ENCODE measurements around the gene MBD4.
"Not testable (repeated sequence)": the region's sequence is repeated elsewhere in the genome, so short reads cannot be mapped to it uniquely, and the experiment has no call there.

DNA sequence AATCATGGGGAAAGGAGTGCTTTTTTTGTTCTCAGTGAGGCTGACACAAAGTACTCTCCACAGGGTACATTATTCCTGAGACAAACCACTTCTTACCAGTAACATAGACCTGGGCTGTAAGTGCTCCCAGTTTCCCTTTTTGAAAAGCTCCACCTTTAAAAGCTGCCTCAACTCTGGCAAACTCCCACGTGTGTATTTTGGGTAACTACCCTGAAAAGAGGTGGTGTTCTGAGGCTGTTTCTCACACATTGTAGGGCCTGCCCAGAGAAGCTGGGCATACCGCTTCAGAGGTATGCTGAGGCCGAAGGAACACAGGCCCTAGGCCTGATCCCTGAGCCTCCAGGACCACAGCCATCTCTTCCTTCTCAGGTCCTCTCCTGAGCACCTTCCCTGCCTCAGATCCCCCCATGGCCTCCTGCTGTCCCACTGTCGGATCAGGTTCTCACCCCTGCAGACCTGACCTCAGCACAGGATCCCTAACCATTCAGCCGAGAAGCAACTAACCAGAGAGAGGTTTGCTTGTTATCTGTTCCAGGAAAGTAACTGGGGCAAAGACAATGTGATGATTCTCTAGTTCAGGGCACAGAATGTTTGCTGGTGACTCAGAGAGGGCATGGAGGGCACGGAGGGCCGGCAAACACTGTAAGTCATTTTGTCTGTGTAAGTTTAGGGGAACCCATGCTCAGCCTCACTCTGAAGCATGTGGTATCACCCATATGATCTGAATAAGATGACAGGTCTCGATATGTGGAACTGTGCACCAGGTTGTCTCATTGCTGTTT, 47.5 kb downstream of the MBD4 start:
- TF ChIP-seq, protein P1, sequence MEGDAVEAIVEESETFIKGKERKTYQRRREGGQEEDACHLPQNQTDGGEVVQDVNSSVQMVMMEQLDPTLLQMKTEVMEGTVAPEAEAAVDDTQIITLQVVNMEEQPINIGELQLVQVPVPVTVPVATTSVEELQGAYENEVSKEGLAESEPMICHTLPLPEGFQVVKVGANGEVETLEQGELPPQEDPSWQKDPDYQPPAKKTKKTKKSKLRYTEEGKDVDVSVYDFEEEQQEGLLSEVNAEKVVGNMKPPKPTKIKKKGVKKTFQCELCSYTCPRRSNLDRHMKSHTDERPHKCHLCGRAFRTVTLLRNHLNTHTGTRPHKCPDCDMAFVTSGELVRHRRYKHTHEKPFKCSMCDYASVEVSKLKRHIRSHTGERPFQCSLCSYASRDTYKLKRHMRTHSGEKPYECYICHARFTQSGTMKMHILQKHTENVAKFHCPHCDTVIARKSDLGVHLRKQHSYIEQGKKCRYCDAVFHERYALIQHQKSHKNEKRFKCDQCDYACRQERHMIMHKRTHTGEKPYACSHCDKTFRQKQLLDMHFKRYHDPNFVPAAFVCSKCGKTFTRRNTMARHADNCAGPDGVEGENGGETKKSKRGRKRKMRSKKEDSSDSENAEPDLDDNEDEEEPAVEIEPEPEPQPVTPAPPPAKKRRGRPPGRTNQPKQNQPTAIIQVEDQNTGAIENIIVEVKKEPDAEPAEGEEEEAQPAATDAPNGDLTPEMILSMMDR (conservative IDR thresholded peaks at IDR 0.05; ENCODE audit: low read depth, low read length) = not testable (repeated sequence)
- not testable (repeated sequence) for TF ChIP-seq EZH2phosphoT487 (IDR thresholded peaks at IDR 0.05; ENCODE audit: borderline replicate concordance, low read length); EZH2 (IDR thresholded peaks at IDR 0.05; ENCODE audit: low read length, unreplicated experiment)
